ENCODE measurements around the gene OBI1.
"Not testable (repeated sequence)": the region's sequence is repeated elsewhere in the genome, so short reads cannot be mapped to it uniquely, and the experiment has no call there.

OBI1 gene

GRCh38 chr13:78649997-78650716 lies 8.8 kb downstream of the OBI1 start:
- DNase-seq (ENCODE audit: low read depth in 4 of 4, low spot score in 1 of 4) = no peak

GRCh38 chr13:78647109-78647678 lies 11.8 kb downstream of the OBI1 start:
- DNase-seq (ENCODE audit: low read depth in 4 of 4, low spot score in 1 of 4) = not testable (repeated sequence)

GRCh38 chr13:78638216-78638615 lies 20.7 kb downstream of the OBI1 start:
- no peak for DNase-seq (ENCODE audit: low read depth in 4 of 4, low spot score in 1 of 4)

GRCh38 chr13:78636495-78636894 lies 22.5 kb downstream of the OBI1 start:
- DNase-seq (ENCODE audit: low read depth in 4 of 4, low spot score in 1 of 4) = no peak

- DNase-seq (ENCODE audit: low read depth in 4 of 4, low spot score in 1 of 4) = no peak
These were observed 26.0 kb downstream of the OBI1 start for GRCh38 chr13:78632996-78633395.

- no peak for DNase-seq (ENCODE audit: low read depth in 4 of 4, low spot score in 1 of 4)
These were observed 27.9 kb downstream of the OBI1 start for GRCh38 chr13:78631077-78631476.

GRCh38 chr13:78630511-78630910 lies 28.4 kb downstream of the OBI1 start:
- DNase-seq (ENCODE audit: low read depth in 4 of 4, low spot score in 1 of 4) = no peak

- DNase-seq (ENCODE audit: low read depth in 4 of 4, low spot score in 1 of 4) = no peak
These were observed 33.6 kb downstream of the OBI1 start for GRCh38 chr13:78625384-78625783.

GRCh38 chr13:78623132-78623531 lies 35.8 kb downstream of the OBI1 start:
- no peak for DNase-seq (ENCODE audit: low read depth in 4 of 4, low spot score in 1 of 4)

GRCh38 chr13:78620936-78621470 lies 38.0 kb downstream of the OBI1 start:
- DNase-seq (ENCODE audit: low read depth in 4 of 4, low spot score in 1 of 4) = no peak

- no peak for DNase-seq (ENCODE audit: low read depth in 4 of 4, low spot score in 1 of 4)
These were observed 40.5 kb downstream of the OBI1 start for GRCh38 chr13:78618411-78618810.

GRCh38 chr13:78611040-78611439 lies 47.9 kb downstream of the OBI1 start:
- DNase-seq (ENCODE audit: low read depth in 4 of 4, low spot score in 1 of 4) = no peak

- no peak for DNase-seq (ENCODE audit: low read depth in 4 of 4, low spot score in 1 of 4)
These were observed 48.5 kb downstream of the OBI1 start for GRCh38 chr13:78610381-78610883.

GRCh38 chr13:78609464-78610205 lies 49.3 kb downstream of the OBI1 start:
- no peak for DNase-seq (ENCODE audit: low read depth in 4 of 4, low spot score in 1 of 4)

GRCh38 chr13:78608688-78609463 lies 50.1 kb downstream of the OBI1 start:
- no peak for DNase-seq (ENCODE audit: low read depth in 4 of 4, low spot score in 1 of 4)

GRCh38 chr13:78608252-78608687 lies 50.7 kb downstream of the OBI1 start:
- DNase-seq (ENCODE audit: low read depth in 4 of 4, low spot score in 1 of 4) = no peak

- no peak for DNase-seq (ENCODE audit: low read depth in 4 of 4, low spot score in 1 of 4)
These were observed 51.3 kb downstream of the OBI1 start for GRCh38 chr13:78607409-78608251.

GRCh38 chr13:78606471-78607408 lies 52.2 kb downstream of the OBI1 start:
- no peak for DNase-seq (ENCODE audit: low read depth in 4 of 4, low spot score in 1 of 4)
